OCI-LY7 (cell line): Measurements from ENCODE around the gene RPS6KL1. TPM values are rescaled to one million over a fixed set of nuclear protein-coding genes. Genes with fewer than 3 reads are reported as not detected.

ENCODE experiments used
- BruUV-seq: library from RNA; stranded (reverse); fragments of 400-500 nt; replicated peaks from 2 replicates; lab custom pipeline; 2021; lab: Mats Ljungman, UMichigan
- CTCF ChIA-PET: fragments of 300-600 bp; sonication (Branson Sonifier 250); formaldehyde crosslinking; loops from one replicate; lab custom pipeline; 2022; ENCODE audit warnings: antibody characterized with exemption; ENCODE audit not compliant: unreplicated experiment; lab: Charles Lee
- POLR2A ChIA-PET: fragments of 300-600 bp; sonication (Branson Sonifier 250); formaldehyde crosslinking; loops from one replicate; lab custom pipeline; 2022; ENCODE audit warnings: antibody characterized with exemption; lab: Charles Lee
- DNase-seq: peaks from one replicate; pipeline ENCODE4 v3.0.0-alpha.2; 2015; ENCODE audit warnings: low spot score
- H2AFZ ChIP-seq: fragments of 200-600 bp; sonication (generic), shearing (Covaris generic); 2 replicates; pipeline ENCODE4 v1.6.1; 2014; ENCODE audit warnings: mild to moderate bottlenecking, antibody characterized with exemption, low read length, moderate library complexity
- H3K27ac ChIP-seq: fragments of 200-600 bp; sonication (generic); 2 replicates; pipeline ENCODE4 v1.5.1; 2014; ENCODE audit warnings: mixed run types, low read depth, mild to moderate bottlenecking, moderate library complexity, low read length, inconsistent platforms; ENCODE audit not compliant: poor library complexity, severe bottlenecking
- H3K36me3 ChIP-seq: fragments of 200-600 bp; sonication (generic); 2 replicates; pipeline ENCODE4 v1.6.1; 2014; ENCODE audit warnings: mild to moderate bottlenecking, antibody characterized with exemption, low read length, moderate library complexity, mixed read lengths; ENCODE audit not compliant: insufficient read depth
- H3K4me1 ChIP-seq: fragments of 200-600 bp; sonication (generic); 2 replicates; pipeline ENCODE4 v1.5.1; 2014; ENCODE audit warnings: mild to moderate bottlenecking, low read length; ENCODE audit not compliant: insufficient read depth, poor library complexity, severe bottlenecking
- H3K4me2 ChIP-seq: fragments of 200-600 bp; sonication (generic); 2 replicates; pipeline ENCODE4 v1.6.1; 2014; ENCODE audit warnings: mild to moderate bottlenecking, low read length
- H3K4me3 ChIP-seq: fragments of 200-600 bp; sonication (generic); 2 replicates; pipeline ENCODE4 v1.5.1; 2014; ENCODE audit warnings: mild to moderate bottlenecking, low read depth, low read length; ENCODE audit not compliant: poor library complexity, severe bottlenecking
- H3K79me2 ChIP-seq: fragments of 200-600 bp; sonication (generic); 2 replicates; pipeline ENCODE4 v1.6.1; 2016; ENCODE audit warnings: low read depth, mild to moderate bottlenecking, low read length, moderate library complexity, mixed read lengths; ENCODE audit not compliant: insufficient read depth
- H3K9me2 ChIP-seq: fragments of 200-600 bp; sonication (generic); 2 replicates; pipeline ENCODE4 v1.6.1; 2016; ENCODE audit warnings: mild to moderate bottlenecking, low read length, mixed read lengths; ENCODE audit not compliant: insufficient read depth
- H3K9me3 ChIP-seq: fragments of 200-600 bp; sonication (generic); 2 replicates; pipeline ENCODE4 v1.6.1; 2014; ENCODE audit warnings: mild to moderate bottlenecking, mixed run types, low read length, mixed read lengths
- H4K20me1 ChIP-seq: fragments of 200-600 bp; sonication (generic); 2 replicates; pipeline ENCODE4 v1.6.1; 2014; ENCODE audit warnings: mild to moderate bottlenecking, antibody characterized with exemption, low read length, moderate library complexity, mixed read lengths; ENCODE audit not compliant: insufficient read depth
- CTCF ChIP-seq: fragments of 200-600 bp; sonication (generic); conservative IDR thresholded peaks from 2 replicates; pipeline ENCODE4 v1.5.1; 2014; ENCODE audit warnings: mild to moderate bottlenecking, antibody characterized with exemption, low read length, moderate library complexity, mixed read lengths
- EZH2phosphoT487 ChIP-seq: fragments of 200-600 bp; sonication (generic); IDR thresholded peaks from 2 replicates; pipeline ENCODE4 v1.6.1; 2018; ENCODE audit warnings: low read depth, borderline replicate concordance, mild to moderate bottlenecking, mixed run types, antibody characterized with exemption, low read length, moderate library complexity, mixed read lengths
- intact Hi-C: fragments of 100-400 bp; cut with micrococcal nuclease; formaldehyde crosslinking; loops from one replicate; pipeline ENCODE4 v1.10.0; 2022; ENCODE audit not compliant: unreplicated experiment
- total RNA-seq, 2 experiments: library from RNA; depleted of rRNA in 1 of 2; stranded (reverse); fragments of >200 nt in 1 of 2; shearing (Covaris generic) in 1 of 2; gene quantifications; 2 replicates each; pipeline ENCODE4 v1.2.3, GENCODE V29; 2014 to 2022

RPS6KL1 gene
- total RNA-seq, 2 experiments from 2014 or later, result 6.1 to 15.3 TPM

DNA sequence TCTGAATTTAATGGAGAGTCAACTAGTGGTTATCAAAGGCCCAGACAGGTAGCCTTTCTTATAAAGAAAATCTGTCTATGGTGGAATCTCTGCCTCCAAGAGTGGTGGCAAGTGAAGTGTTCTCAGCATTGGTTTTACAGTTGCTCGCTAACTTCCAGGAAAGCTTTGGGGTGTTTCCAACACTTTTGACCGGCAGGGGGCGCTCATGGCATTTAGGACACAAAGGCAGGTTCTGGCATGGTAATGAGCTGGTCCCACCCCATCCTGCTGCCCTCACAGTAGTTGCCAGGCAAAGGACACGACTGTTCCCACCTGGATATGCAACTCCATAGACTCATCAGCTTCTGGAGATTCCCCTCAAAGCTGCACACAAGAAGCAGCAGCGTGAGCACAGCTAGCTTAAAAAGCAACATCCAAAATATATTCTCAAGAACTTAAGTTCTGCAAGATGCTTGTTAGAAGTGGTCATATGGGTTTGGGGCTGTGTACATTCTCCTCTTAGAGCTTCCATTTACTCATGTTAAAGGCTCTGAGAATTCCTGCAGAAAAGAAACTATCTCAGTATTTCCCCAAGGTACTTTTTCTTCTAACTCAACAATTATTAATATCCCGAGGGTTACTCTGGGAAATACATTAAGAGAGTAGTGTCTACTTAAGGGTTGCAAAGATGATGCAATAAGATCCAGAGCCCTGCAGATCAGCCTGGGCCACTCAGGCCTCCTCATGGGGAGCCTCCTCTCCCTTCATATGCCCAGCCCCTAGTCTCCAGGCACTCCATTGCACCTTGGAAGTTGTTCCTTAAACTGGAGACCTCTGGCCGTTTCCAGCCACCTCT is 61.9 kb downstream of the RPS6KL1 start:
- BruUV-seq, result no TSS peak
- H4K20me1 ChIP-seq, result no peaks in the 10 kb centered on the region
- no peaks in the 10 kb centered on the region for H3K9me2 ChIP-seq
- intact Hi-C loops, result loop anchor here (1.0 to 10.0 kb wide), 3 partner anchors 44 to 444 kb away; no protein-coding TSS in a partner anchor
- H3K79me2 ChIP-seq, result no peaks in the 10 kb centered on the region
- no peaks in the 10 kb centered on the region for H3K36me3 ChIP-seq
- peak; percentile 96 for TF ChIP-seq CTCF
- TF ChIP-seq EZH2phosphoT487, result no peak
- ChIA-PET POLR2A (interaction anchor here (0.6 to 1.7 kb wide), 11 partner anchors 12 to 221 kb away, joined by 3 to 8 read pairs (median 4); no protein-coding TSS in a partner anchor), CTCF (interaction anchor here (0.6 to 3.0 kb wide), 11 partner anchors 11 to 628 kb away, joined by 3 to 16 read pairs (median 4); partner anchors contain the start of genes PROX2 and RPS6KL1)
- H3K9me3 ChIP-seq, result no peaks in the 10 kb centered on the region
- no peak overlapping the region for H3K27ac ChIP-seq
- H3K4me2 ChIP-seq, result no peak overlapping the region
- no peak overlapping the region for H3K4me3 ChIP-seq
- H3K4me1 ChIP-seq, result peaks cover 6% of the 10 kb centered on the region
- DNase-seq, result peak; percentile 90
- H2AFZ ChIP-seq, result no peak overlapping the region

DNA sequence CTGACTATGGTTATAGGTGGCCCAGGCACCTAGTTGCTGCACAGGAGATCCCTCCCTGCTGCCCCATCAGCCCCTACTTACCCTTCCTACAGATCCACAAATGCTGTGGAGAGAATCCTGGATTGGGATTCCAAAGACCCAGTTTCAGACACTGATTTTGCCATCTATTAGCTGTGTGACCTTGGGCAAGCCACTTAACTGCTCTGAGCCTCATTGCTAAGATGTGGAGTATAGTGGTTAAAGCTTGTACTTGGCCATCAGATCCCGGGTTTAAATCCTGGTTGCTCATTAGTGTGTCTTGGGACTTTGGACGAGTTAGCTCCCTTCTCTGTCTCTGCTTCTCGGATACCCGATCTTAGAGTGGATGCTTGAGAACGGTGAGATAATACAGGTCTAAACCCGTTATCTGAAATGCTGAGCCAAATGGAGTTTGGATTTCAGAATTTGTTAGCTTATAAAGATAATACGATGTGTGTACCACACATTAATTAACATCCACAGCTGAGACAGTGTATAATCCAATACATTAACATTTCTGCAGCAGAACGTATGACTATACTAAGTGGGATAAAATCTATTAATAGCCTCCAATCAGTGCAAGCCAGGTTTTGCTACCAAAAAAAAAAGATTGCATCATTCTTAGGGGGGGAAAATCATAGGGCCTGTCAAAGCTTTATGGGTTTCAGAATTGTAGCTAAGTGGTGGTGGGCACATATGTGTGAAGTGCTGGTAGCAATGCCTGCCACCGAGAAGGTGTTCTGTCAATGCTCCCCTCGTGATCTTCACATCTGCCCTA is 63.1 kb downstream of the RPS6KL1 start:
- no peak for TF ChIP-seq EZH2phosphoT487
- TF ChIP-seq CTCF, result no peak
- no TSS peak for BruUV-seq
- no peak for DNase-seq
- no peak overlapping the region for H3K4me3 ChIP-seq
- H3K9me2 ChIP-seq, result no peaks in the 10 kb centered on the region
- no peak overlapping the region for H2AFZ ChIP-seq
- no peaks in the 10 kb centered on the region for H3K36me3 ChIP-seq
- H3K9me3 ChIP-seq, result no peaks in the 10 kb centered on the region
- H3K27ac ChIP-seq, result no peak overlapping the region
- CTCF ChIA-PET, result interaction anchor here (1.5 to 2.1 kb wide), 3 partner anchors 12 to 48 kb away, joined by 3 to 13 read pairs (median 7); no protein-coding TSS in a partner anchor
- H3K4me2 ChIP-seq, result no peak overlapping the region
- H4K20me1 ChIP-seq, result no peaks in the 10 kb centered on the region
- no peaks in the 10 kb centered on the region for H3K79me2 ChIP-seq
- intact Hi-C loops, result loop anchor here (5.0 to 10.0 kb wide), 2 partner anchors 253 to 445 kb away; no protein-coding TSS in a partner anchor
- H3K4me1 ChIP-seq, result peaks cover 12% of the 10 kb centered on the region
- POLR2A ChIA-PET, result interaction anchor here (0.5 to 1.7 kb wide), 3 partner anchors 11 to 206 kb away, joined by 4 to 8 read pairs (median 7); no protein-coding TSS in a partner anchor
